ENCODE results near the gene ATXN10.

Gene ATXN10

GRCh38 chr22:45877651-45878050, 206.0 kb downstream of the ATXN10 start:
- DNase-seq (ENCODE audit: low read depth in 2 of 2), result no peak

DNA sequence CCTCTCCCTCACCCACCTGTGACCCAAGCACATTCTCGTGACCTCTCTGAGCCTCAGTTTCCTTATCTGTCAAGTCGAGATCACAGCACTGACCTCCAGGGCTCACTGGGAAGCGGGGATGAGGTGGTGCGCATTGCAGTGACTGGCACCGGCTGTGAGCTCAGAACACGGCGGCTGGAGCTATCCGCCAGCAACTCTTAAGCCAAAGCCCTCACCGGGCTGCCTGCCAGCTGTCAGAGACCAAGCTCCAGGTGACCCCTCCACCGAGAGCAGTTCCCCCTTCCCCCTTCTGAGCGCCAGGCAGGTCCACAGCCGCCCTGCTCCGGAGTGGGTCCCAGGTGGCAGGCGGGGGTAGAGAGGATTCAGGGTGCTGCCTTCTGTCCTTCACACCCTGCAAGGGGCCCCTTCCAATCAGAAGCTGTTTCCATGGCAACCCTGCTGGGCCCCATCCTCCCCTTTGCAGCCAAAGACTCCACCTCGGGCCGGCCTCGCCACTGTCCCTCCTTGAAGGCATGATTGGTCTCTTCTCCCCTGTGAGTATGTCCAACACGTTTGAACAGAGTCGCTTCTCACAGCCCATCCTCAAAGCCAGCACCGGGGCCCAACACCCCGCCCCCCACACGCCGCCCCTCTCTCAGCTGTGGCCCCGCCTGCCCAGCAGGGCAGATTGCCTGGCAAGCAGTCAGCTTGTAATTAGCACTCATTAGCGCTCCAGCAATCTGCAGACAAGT, 206.6 kb downstream of the ATXN10 start:
- DNase-seq (ENCODE audit: low read depth in 2 of 2), result no peak

GRCh38 chr22:45878901-45879551, 207.4 kb downstream of the ATXN10 start:
- no peak for DNase-seq (ENCODE audit: low read depth in 2 of 2)

DNA sequence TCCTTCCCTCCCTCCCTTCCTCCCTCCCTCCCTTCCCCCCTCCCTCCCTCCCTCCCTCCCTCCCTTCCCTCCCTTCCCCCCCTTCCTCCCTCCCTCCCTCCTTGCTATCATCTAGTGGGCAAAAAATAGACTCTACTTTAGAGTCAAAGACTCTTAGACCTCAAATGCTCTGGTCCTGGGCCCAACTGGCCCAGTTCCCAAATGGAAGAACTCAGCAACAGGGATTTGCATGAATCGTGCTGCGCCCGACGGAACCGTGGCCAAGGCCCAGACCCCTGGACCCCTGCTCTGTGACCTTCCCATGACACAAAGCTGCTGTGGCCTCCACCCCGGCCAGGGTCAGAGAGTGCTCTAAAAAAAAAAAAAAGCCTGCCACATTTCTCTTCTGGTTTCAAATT, 207.9 kb downstream of the ATXN10 start:
- no peak for DNase-seq (ENCODE audit: low read depth in 2 of 2)

- no peak for DNase-seq (ENCODE audit: low read depth in 2 of 2)
Measured at GRCh38 chr22:45880091-45880715, 208.6 kb downstream of the ATXN10 start.

- DNase-seq (ENCODE audit: low read depth in 2 of 2), result no peak
Measured at GRCh38 chr22:45880716-45881523, 209.3 kb downstream of the ATXN10 start.

DNA sequence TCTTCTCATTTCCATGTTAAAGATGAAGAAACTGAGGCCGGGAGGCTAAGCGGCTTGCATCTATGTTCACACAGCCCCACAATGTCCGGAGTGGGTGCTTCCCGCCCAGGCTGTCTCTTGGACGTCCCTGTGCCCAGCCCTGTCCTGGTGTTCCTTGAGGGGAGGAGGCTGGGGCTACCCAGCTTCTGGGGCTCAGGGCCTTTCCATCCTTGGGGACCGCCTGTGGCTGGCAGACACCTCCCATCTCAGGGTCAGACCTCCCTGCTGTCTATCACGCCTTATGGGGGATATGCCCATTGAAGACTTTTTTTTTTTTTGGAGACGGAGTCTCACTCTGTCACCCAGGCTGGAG, 209.9 kb downstream of the ATXN10 start:
- DNase-seq (ENCODE audit: low read depth in 2 of 2), result no peak

GRCh38 chr22:45882881-45883810, 211.5 kb downstream of the ATXN10 start:
- no peak for DNase-seq (ENCODE audit: low read depth in 2 of 2)

GRCh38 chr22:45883811-45884170, 212.2 kb downstream of the ATXN10 start:
- no peak for DNase-seq (ENCODE audit: low read depth in 2 of 2)

- DNase-seq (ENCODE audit: low read depth in 2 of 2), result no peak
Measured at GRCh38 chr22:45884201-45885062, 212.8 kb downstream of the ATXN10 start.

GRCh38 chr22:45885171-45885840, 213.7 kb downstream of the ATXN10 start:
- no peak for DNase-seq (ENCODE audit: low read depth in 2 of 2)

DNA sequence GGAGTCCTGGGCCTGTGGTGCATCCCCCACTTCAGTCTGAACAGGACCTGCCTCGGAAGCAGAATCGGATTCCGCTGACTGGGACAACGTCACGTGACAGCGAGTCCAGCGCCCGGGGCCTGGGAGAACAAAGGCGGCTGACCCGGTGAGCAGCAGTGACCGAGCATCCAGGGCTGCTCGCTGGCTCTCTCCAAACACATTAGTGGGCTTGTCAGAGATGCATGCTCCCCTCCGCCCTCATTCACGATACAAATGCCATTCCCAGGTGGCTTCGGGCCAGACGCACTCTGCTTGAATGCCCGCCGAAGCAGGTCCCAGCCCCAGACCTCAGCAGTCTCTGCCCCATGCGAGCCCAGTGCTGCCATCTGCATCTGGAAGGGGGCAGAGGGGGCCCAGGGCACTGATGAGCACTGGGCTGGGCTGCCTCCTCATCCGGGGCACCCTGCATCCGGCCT, 214.3 kb downstream of the ATXN10 start:
- DNase-seq (ENCODE audit: low read depth in 2 of 2), result no peak

GRCh38 chr22:45886540-45886939, 214.9 kb downstream of the ATXN10 start:
- no peak for DNase-seq (ENCODE audit: low read depth in 2 of 2)

DNA sequence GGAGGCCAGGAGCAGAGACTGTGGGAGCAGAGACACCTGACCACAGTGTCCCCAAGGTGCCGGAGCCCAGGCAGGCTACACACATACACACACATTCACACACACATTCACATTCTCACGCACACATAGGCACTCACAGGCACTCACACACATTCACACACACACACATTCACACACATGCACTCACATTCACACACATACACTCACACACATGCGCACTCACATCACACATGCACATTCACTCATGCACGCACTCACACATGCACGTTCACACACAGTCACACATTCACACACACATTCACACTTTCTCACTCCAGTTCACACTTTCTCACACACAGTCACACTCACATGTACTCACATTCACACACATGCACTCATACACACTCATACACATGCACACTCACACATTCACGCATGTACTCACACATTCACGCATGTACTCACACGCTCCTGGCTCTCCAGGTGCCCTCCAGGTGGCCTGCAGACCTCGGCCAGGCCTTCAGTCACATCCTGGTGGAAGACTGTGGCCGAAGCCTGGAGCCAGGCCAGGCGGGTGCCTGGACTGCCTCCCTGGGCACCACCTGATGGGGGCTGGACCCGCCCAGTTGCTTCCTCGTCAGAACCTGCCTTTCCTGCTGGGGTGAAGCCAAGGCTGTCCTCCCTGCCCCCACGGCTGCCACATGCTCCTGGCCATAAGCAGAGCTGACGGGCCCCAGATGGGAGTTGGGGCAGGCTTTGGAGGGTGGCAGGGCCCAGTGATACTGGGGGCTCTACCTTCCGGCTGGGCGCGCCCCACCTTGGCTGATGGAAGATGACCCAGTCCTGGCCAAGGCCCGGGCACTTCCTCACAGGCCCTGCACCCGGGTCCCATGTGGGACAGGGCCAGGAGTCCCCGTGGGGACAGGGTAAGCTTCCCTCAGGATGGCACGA, 215.8 kb downstream of the ATXN10 start:
- no peak for DNase-seq (ENCODE audit: low read depth in 2 of 2)

- DNase-seq (ENCODE audit: low read depth in 2 of 2), result no peak
Measured at GRCh38 chr22:45888221-45889092, 216.8 kb downstream of the ATXN10 start.

DNA sequence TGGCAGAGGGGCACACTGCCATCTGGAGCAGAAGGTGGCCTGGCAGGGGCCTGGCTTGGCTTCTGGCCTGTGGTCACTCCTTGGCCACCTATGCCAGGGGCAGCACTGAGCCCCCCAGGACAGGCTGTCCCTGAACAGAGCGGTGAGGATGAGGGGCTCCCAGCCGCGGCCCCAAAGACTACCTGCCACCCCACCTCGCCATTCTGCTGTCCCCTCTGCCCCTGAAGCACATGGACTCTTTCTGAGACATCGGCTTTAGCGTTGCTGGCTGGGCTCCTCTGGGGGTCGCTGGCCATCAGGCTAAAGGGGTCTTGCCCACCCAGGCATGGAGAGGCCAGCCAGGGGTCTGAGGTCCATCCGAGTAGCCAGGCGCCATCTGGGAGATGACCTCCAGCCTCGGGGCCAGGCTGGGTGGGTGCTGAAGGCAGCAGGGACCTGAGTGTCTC, 217.5 kb downstream of the ATXN10 start:
- DNase-seq (ENCODE audit: low read depth in 2 of 2), result no peak

DNA sequence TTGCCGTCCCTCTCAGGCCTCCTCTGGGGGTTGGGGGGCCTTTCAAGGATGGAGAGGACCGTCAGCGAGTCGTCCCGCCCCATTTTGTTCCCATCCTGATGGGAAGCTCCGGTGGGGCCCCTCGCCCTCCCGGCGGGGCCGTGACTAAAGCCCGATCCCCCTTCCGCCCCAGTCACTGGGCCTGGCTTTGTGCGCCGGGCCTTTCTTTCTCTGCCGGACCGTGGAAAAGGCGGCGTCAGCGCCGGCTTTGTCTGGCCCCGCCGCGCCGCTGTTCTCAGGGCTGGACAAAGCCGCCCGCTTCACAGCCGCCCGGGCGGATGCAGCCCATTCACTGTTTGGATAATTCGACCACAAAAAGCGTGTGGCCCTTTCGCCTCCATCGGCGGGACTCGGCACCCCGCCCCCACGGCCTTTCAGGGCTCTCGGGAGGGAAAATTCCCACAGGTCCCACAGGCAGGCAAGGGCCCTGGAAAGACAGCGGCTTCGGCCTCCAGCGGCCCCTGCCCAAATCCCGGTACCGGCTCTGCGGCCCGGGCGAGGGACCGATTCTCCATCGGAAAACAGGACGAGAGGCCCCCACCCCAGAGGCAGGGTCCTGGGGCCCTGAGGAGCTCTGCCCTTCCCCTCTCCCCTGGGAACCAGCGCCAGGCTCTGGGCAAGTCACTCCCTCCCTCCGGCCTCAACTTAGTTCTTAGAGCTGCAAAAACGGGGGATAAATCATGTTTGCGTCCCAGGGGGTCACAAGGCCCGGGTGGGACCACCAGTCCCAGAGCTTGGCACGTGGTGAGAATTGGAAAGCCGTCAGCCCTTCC, 218.1 kb downstream of the ATXN10 start:
- no peak for DNase-seq (ENCODE audit: low read depth in 2 of 2)

Data from stimulated activated CD8-positive, alpha-beta memory T cell treated with anti-CD3 and anti-CD28 coated beads, Interleukin-7, amount 100 ng/mL, for 1 hour (primary cell).